GM20000 (cell line): ENCODE data around the gene SLC25A17.
"Not testable (repeated sequence)": the region's sequence is repeated elsewhere in the genome, so short reads cannot be mapped to it uniquely, and the experiment has no call there.

Experiments used
- DNase-seq: peaks from one replicate; pipeline ENCODE4 v3.0.0; 2012; ENCODE audit warnings: low spot score
- CTCF ChIP-seq: IDR thresholded peaks from 2 replicates; pipeline ENCODE4 v1.5.1; 2012; ENCODE audit warnings: mild to moderate bottlenecking, control low read depth; ENCODE audit errors: extremely low read depth, missing control alignments

SLC25A17 gene

GRCh38 chr22:40723396-40723933 lies 95.7 kb downstream of the SLC25A17 start:
- no peak for DNase-seq
- TF ChIP-seq CTCF: no peak

DNA sequence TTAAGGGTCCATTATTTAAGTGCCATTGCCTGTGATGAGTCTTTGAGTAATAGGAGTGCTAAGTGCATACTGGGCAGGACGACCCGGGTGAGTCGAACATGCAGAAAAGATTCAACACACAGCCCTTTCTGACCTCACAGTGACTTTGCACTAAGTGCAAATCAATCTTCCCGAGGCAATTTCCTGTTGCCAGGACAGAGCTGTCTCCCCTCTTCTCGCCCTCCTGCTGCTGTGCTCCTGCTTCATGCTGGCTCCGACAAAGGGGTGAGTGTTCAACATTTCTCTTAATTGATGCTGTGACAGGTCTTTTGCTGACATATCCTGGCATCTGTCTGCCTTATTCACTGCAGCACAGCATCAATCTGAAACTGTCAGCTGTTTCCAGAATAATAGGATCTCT lies 97.9 kb downstream of the SLC25A17 start:
- TF ChIP-seq CTCF: no peak
- no peak for DNase-seq

GRCh38 chr22:40720538-40721256 lies 98.4 kb downstream of the SLC25A17 start:
- TF ChIP-seq CTCF: no peak
- no peak for DNase-seq

GRCh38 chr22:40720156-40720537 lies 99.0 kb downstream of the SLC25A17 start:
- DNase-seq: not testable (repeated sequence)
